Raji (cell line): ENCODE measurements around the gene CORO6.

Experiments used
- POLR2A ChIP-seq: IDR thresholded peaks from 2 replicates; pipeline ENCODE4 v1.6.1; 2011; ENCODE audit warnings: low read depth, low read length, control low read depth; ENCODE audit not compliant: insufficient read depth

The CORO6 gene

GRCh38 chr17:29622337-29623282 is at the start of gene CORO6:
CORO6 (minus strand) TSS chr17:29622912; CDS start chr17:29621421, 1,491 bp downstream.
- TF ChIP-seq POLR2A, result peak; percentile 37; the same call in 1 of the 2 replicates

GRCh38 chr17:29671661-29672060 is 48.9 kb upstream of the CORO6 start:
- TF ChIP-seq POLR2A, result no peak

GRCh38 chr17:29669266-29669665 is 46.6 kb upstream of the CORO6 start:
- TF ChIP-seq POLR2A, result no peak

- no peak for TF ChIP-seq POLR2A
These were observed 45.3 kb upstream of the CORO6 start for GRCh38 chr17:29667969-29668368.

- no peak for TF ChIP-seq POLR2A
These were observed 42.7 kb upstream of the CORO6 start for GRCh38 chr17:29665481-29665810.

GRCh38 chr17:29664743-29665480 is 42.2 kb upstream of the CORO6 start:
- no peak for TF ChIP-seq POLR2A

- TF ChIP-seq POLR2A, result no peak
These were observed 40.4 kb upstream of the CORO6 start for GRCh38 chr17:29663155-29663554.

- no peak for TF ChIP-seq POLR2A
These were observed 38.5 kb upstream of the CORO6 start for GRCh38 chr17:29661213-29661612.

- no peak for TF ChIP-seq POLR2A
These were observed 36.4 kb upstream of the CORO6 start for GRCh38 chr17:29659155-29659554.

- TF ChIP-seq POLR2A, result no peak
These were observed 32.6 kb upstream of the CORO6 start for GRCh38 chr17:29655323-29655722.

GRCh38 chr17:29653995-29654714 is 31.4 kb upstream of the CORO6 start:
- no peak for TF ChIP-seq POLR2A

- TF ChIP-seq POLR2A, result no peak
These were observed 30.3 kb upstream of the CORO6 start for GRCh38 chr17:29652976-29653375.

GRCh38 chr17:29650396-29650795 is 27.7 kb upstream of the CORO6 start:
- no peak for TF ChIP-seq POLR2A

GRCh38 chr17:29649359-29649758 is 26.6 kb upstream of the CORO6 start:
- no peak for TF ChIP-seq POLR2A

- no peak for TF ChIP-seq POLR2A
These were observed 25.3 kb upstream of the CORO6 start for GRCh38 chr17:29648005-29648404.

GRCh38 chr17:29645515-29646051 is 22.9 kb upstream of the CORO6 start:
- no peak for TF ChIP-seq POLR2A

- no peak for TF ChIP-seq POLR2A
These were observed 21.1 kb upstream of the CORO6 start for GRCh38 chr17:29643817-29644160.
